H54 (cell line): ENCODE data around the gene ADAMTS1.
A peak's percentile ranks its signal among the peaks of the same experiment; 100 is the strongest.

Experiments
- DNase-seq: peaks from one replicate; pipeline ENCODE4 v3.0.0; 2011; ENCODE audit warnings: low spot score, mixed read lengths; ENCODE audit not compliant: insufficient read length
- FAIRE-seq: peaks from 3 replicates; lab custom pipeline; 2011; peaks lifted over from hg19 to GRCh38; lab: Jason Lieb, UNC
- POLR2A ChIP-seq: IDR thresholded peaks from 2 replicates; pipeline ENCODE4 v1.6.1; 2011; ENCODE audit warnings: low read depth, mild to moderate bottlenecking, low read length

The ADAMTS1 gene

GRCh38 chr21:26812173-26812572 is 33.0 kb downstream of the ADAMTS1 start:
- DNase-seq (no peak), FAIRE-seq (no peak)
- no peak for TF ChIP-seq POLR2A

- TF ChIP-seq POLR2A: no peak
- no peak for FAIRE-seq
- DNase-seq: no peak
These were observed 33.7 kb downstream of the ADAMTS1 start for GRCh38 chr21:26811482-26811881.

- DNase-seq (no peak), FAIRE-seq (peak; percentile 53)
- TF ChIP-seq POLR2A: no peak
These were observed 34.4 kb downstream of the ADAMTS1 start for GRCh38 chr21:26810676-26811415.

- DNase-seq (no peak), FAIRE-seq (no peak)
- no peak for TF ChIP-seq POLR2A
These were observed 34.9 kb downstream of the ADAMTS1 start for GRCh38 chr21:26810266-26810665.

DNA sequence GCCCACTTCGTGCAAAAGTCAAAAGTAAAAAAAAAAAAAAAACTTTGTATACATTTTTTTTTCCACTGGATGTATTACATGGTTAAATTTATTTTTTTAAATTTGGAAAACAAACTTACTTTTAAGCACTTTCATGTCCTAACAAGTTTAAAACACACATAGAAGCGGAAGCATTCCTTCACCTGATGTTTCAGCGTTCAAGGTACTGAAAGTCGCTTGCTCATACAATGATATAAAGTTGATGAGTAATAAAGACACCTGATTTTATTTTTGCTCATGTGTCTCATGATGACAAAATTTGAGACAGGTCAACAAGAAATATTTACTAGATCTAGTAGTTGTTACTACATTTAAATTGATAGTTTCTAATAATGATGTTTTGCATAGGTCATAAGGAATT is 35.5 kb downstream of the ADAMTS1 start:
- FAIRE-seq (no peak), DNase-seq (no peak)
- no peak for TF ChIP-seq POLR2A

DNA sequence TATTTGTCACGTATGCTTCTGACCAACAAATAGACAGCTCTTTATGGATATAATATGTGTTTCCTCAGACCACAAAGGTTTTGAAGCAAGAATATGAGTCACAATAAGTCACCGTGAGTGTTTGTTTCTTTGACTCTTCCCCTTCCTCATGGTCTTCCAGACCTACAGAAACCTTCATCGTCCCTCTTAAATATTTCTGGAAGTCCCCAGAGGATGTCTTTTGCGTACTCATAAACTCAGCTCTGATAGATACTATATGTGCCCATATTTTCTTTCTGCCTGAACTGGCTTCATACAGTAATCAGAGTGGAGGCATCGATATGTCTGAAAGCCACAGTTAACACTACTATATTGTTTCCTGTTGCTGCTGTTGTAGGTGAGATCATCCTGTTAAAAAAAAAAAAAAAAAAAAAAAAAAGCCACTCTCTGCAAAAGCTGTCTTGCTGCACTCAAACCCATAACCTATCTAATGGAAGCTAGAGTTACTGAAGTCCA is 38.4 kb downstream of the ADAMTS1 start:
- FAIRE-seq (peak; percentile 87), DNase-seq (peak; percentile 29)
- TF ChIP-seq POLR2A: no peak

- DNase-seq: no peak
- TF ChIP-seq POLR2A: no peak
- no peak for FAIRE-seq
These were observed 40.2 kb downstream of the ADAMTS1 start for GRCh38 chr21:26804895-26805609.

DNA sequence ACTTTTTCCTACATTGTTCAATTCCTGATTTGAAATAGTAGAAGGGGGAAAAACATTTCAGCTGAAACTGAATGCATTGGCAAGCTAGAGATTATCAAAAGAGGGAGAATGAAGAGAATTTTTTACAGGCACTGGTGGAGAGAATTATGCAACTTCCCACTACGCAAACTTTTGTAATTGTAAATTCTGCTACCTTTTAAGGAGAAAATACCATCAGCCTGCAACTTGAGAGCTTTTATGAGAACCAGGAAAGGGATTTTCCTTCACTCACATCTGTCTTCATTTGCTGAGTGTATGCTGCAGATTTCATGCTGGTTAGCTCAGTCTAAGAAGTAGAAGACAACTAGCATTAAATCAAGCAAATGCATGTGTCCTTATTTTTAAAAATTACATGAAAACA is 43.7 kb downstream of the ADAMTS1 start:
- DNase-seq: no peak
- FAIRE-seq: no peak
- TF ChIP-seq POLR2A: no peak

- FAIRE-seq (no peak), DNase-seq (no peak)
- TF ChIP-seq POLR2A: no peak
These were observed 44.2 kb downstream of the ADAMTS1 start for GRCh38 chr21:26800970-26801431.

DNA sequence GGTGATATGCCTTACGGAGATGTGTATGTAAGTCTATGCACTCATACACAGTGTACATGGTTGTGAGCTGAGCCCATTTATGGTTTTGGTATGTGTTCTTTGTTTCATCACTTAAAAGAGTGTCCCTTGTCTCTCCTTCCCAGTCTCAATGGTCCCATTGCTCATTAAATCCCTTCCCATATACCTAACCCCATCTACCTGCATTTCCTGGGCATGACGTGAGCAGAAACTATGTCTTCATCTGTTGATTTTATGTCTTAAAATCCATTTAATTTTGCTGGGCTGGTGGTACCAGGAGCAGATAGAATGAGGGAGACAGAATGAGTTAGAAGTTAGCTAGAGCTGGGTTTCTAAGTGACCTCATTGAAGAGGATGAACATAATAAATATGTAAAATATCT is 44.8 kb downstream of the ADAMTS1 start:
- DNase-seq: no peak
- no peak for TF ChIP-seq POLR2A
- no peak for FAIRE-seq

- DNase-seq: no peak
- no peak for TF ChIP-seq POLR2A
- FAIRE-seq: no peak
These were observed 45.2 kb downstream of the ADAMTS1 start for GRCh38 chr21:26800001-26800400.

- DNase-seq (no peak), FAIRE-seq (no peak)
- TF ChIP-seq POLR2A: no peak
These were observed 46.1 kb downstream of the ADAMTS1 start for GRCh38 chr21:26798856-26799751.

DNA sequence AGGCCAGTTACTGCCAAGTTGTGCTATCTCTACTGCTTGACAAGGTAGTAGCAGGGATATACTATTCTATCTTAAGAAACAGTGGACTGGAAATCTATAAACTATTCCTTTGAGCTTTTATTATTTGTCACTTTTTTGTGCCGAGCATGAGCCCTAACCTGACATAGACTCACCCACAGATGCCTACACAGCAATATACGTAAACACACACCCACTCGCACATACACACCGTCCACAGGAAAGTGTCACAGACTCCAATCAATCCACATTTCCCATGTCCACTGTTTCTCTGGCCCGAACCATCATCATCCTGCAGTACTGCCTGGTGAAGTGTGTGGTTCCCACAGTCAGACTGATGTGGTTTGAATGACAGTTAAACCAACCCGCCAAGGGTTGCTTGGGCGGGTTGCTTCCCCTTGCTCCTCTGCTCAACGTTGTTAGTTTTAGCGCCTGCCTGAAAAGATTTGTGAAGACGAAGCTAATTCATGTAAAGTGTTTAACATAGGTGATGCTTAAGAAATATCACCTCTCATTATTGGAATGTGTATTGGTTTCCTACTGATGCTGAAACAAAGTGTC is 47.2 kb downstream of the ADAMTS1 start:
- TF ChIP-seq POLR2A: no peak
- FAIRE-seq (no peak), DNase-seq (no peak)
